Lower lobe of right lung (tissue), 2 donors: Measurements from ENCODE around the gene CAMKK2. TPM values are rescaled to one million over a fixed set of nuclear protein-coding genes. Genes with fewer than 3 reads are reported as not detected.
"Not testable (repeated sequence)": the region's sequence is repeated elsewhere in the genome, so short reads cannot be mapped to it uniquely, and the experiment has no call there.

Experiments used
- ATAC-seq, 2 donors: fragments of 200-7000 bp; cut with Tn5 transposase; one replicate each; pipeline ENCODE4 v1.9.1; 2020 to 2022; ENCODE audit warnings: mild to moderate bottlenecking in 2 of 2, moderate library complexity in 2 of 2
- DNase-seq: peaks from one replicate; pipeline ENCODE4 v3.0.0-alpha.2; 2020
- H3K27ac ChIP-seq: fragments of 200-600 bp; one replicate; pipeline ENCODE4 v1.8.0; 2022
- H3K27me3 ChIP-seq: fragments of 200-600 bp; one replicate; pipeline ENCODE4 v1.8.0; 2022; ENCODE audit warnings: low read depth
- H3K36me3 ChIP-seq: fragments of 200-600 bp; one replicate; pipeline ENCODE4 v1.8.0; 2022; ENCODE audit warnings: mild to moderate bottlenecking
- H3K4me1 ChIP-seq: fragments of 200-600 bp; one replicate; pipeline ENCODE4 v1.8.0; 2022
- H3K4me3 ChIP-seq: fragments of 200-600 bp; one replicate; pipeline ENCODE4 v1.8.0; 2022; ENCODE audit warnings: mild to moderate bottlenecking
- H3K9me3 ChIP-seq: fragments of 200-600 bp; one replicate; pipeline ENCODE4 v1.8.0; 2022
- intact Hi-C: fragments of 100-400 bp; cut with DNase I; formaldehyde crosslinking; loops from one replicate; pipeline ENCODE4 v1.11.0; 2022
- total RNA-seq: library from RNA; stranded (reverse); fragmentation: NEBNext Ultra II Directional; extraction: Animal tissue kit (Norgen Biotek cat#: 25700); gene quantifications from one replicate; pipeline ENCODE4 v1.2.1, GENCODE V29; 2021
- TF ChIP-seq, protein P1 (sequence below): fragments of 200-600 bp; IDR thresholded peaks from one replicate; pipeline ENCODE4 v1.8.0; 2022; ENCODE audit warnings: antibody characterized with exemption, mild to moderate bottlenecking
- donor health status: DM: no; HTN: yes; CAD: no; lungs with severe emphysema.

CAMKK2 gene
- total RNA-seq, 1 donor from 2014 or later: 40.4 TPM

DNA sequence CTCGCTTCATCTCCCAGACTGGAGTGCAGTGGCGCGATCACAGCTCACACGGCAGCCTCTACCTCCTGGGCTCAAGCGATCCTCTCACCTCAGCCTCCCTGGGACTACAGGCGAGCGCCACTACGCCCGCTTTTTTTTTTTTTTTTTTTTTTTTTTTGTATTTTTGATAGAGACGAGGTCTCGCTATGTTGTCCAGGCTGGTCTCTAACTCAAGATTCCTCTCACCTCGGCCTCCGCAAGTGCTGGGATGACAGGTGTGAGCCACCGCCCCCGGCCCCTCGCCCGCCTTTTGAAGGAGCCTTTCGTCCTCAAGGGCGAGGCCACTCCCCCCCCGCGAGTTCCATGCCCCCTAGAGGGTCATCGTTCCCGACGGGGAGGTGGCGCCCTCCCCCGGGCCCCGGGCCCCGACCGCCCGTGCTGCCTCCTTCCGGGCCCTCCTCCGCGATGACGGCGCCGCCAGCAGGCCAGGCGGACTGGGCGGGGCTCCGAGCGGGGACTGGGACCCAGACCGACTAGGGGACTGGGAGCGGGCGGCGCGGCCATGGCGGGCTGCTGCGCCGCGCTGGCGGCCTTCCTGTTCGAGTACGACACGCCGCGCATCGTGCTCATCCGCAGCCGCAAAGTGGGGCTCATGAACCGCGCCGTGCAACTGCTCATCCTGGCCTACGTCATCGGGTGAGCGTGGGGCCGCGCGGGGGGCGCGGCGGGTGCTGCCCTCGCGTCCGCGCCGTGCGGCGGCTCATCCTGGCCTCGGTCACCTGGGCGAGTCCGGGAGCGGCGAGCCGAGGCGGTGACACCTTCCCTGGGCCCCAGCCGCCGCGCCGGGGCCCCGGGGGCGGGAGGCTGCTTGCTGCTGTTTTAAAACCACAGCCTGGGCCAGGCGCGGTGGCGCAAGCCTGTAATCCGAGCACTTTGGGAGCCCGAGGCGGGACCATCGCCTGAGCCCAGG lies 86.6 kb downstream of the CAMKK2 start, which contains the start of gene P2RX4:
Gene P2RX4, plus strand, starts transcription at position 506 of the 949 bp plus-strand sequence. Its CDS starts 36 bp downstream, at position 542.
- H3K4me3 ChIP-seq: peak within 1 kb of the TSS; percentile 79
- intact Hi-C loops: no loop called here
- ATAC-seq (peak; percentile 96), DNase-seq (peak; percentile 92)
- peaks cover 5% of the 10 kb centered on the region for H3K36me3 ChIP-seq
- H3K27me3 ChIP-seq: no peaks in the 10 kb centered on the region
- no peaks in the 10 kb centered on the region for H3K9me3 ChIP-seq
- peak within 1 kb of the TSS; percentile 95 for H3K27ac ChIP-seq
- TF ChIP-seq, protein P1, sequence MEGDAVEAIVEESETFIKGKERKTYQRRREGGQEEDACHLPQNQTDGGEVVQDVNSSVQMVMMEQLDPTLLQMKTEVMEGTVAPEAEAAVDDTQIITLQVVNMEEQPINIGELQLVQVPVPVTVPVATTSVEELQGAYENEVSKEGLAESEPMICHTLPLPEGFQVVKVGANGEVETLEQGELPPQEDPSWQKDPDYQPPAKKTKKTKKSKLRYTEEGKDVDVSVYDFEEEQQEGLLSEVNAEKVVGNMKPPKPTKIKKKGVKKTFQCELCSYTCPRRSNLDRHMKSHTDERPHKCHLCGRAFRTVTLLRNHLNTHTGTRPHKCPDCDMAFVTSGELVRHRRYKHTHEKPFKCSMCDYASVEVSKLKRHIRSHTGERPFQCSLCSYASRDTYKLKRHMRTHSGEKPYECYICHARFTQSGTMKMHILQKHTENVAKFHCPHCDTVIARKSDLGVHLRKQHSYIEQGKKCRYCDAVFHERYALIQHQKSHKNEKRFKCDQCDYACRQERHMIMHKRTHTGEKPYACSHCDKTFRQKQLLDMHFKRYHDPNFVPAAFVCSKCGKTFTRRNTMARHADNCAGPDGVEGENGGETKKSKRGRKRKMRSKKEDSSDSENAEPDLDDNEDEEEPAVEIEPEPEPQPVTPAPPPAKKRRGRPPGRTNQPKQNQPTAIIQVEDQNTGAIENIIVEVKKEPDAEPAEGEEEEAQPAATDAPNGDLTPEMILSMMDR: peak; percentile 41
- peaks cover 31% of the 10 kb centered on the region for H3K4me1 ChIP-seq

DNA sequence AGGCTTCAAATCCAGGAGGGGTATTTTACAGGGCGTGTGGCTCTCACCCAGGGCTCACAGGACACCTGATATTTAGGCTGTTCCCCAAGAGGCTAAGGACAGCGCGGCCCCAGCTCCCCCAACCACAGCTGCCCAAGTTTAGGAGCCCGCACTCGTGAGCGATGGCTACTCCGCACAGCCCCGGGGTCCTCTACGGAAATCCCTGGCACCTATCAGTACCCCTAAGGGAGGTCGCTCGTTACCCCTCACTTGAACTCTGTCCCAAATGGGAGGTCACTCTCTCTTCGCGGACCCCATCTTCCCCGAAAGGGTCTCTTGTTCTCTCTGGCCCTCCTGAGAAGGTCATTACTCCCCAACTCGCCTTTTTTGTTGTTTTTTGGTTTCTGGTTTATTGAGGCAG lies 87.3 kb downstream of the CAMKK2 start:
- DNase-seq (no peak), ATAC-seq (no peak)
- peak overlapping the region; percentile 79 for H3K4me3 ChIP-seq
- H3K4me1 ChIP-seq: peaks cover 24% of the 10 kb centered on the region
- H3K9me3 ChIP-seq: no peaks in the 10 kb centered on the region
- TF ChIP-seq, protein P1: no peak
- H3K36me3 ChIP-seq: peaks cover 5% of the 10 kb centered on the region
- H3K27ac ChIP-seq: peak overlapping the region; percentile 95
- H3K27me3 ChIP-seq: no peaks in the 10 kb centered on the region
- intact Hi-C loops: no loop called here

DNA sequence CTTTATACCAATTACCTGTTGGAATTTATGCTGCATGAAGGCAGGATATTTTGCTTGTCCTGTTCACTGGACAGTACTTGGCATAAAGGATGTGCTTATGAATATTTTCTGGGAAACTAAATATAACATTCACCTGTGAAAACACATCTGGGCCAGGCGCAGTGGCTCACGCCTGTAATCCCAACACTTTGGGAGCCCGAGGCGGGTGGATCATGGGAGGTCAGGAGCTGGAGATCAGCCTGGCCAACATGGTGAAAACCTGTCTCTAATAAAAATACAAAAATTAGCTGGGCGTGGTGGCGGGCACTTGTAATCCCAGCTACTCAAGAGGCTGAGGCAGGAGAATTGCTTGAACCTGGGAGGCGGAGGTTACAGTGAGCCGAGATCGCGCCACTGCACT lies 87.9 kb downstream of the CAMKK2 start:
- intact Hi-C loops, H3K27me3 ChIP-seq, H3K4me3 ChIP-seq, ATAC-seq, DNase-seq, H3K36me3 ChIP-seq, H3K9me3 ChIP-seq, H3K27ac ChIP-seq: not testable (repeated sequence)
- H3K4me1 ChIP-seq: peaks cover 19% of the 10 kb centered on the region

DNA sequence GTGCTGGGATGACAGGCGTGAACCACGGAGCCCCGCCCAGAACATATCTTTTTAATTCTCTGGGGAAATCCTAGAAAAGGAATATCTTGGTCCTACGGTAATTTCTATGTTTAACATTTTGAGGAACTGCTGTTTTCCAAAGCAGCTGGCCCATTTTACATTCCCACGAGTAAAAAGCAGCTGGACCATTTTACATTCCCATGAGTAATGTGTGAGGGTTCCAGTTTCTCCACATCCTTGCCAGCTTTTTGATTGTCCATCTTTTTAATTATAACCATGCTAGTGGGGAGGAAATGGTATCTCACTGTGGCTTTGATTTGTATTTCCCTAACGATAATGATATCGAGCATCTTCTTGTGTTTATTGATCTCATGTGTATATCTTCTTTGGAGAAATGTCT lies 91.0 kb downstream of the CAMKK2 start:
- Histone ChIP-seq H3K4me1 (peaks cover under 1% of the 10 kb centered on the region), H3K27ac (no peak overlapping the region), H3K9me3 (no peaks in the 10 kb centered on the region), H3K36me3 (no peaks in the 10 kb centered on the region), H3K27me3 (no peaks in the 10 kb centered on the region), H3K4me3 (no peak overlapping the region)
- TF ChIP-seq, protein P1: no peak
- ATAC-seq: no peak
- intact Hi-C loops: no loop called here
- DNase-seq: no peak

- TF ChIP-seq, protein P1: no peak
- Histone ChIP-seq H3K9me3 (no peaks in the 10 kb centered on the region), H3K4me3 (no peak overlapping the region), H3K4me1 (no peaks in the 10 kb centered on the region), H3K27me3 (no peaks in the 10 kb centered on the region), H3K27ac (no peak overlapping the region), H3K36me3 (no peaks in the 10 kb centered on the region)
- no peak for ATAC-seq
- intact Hi-C loops: no loop called here
- no peak for DNase-seq
These were observed 93.0 kb downstream of the CAMKK2 start for GRCh38 chr12:121203482-121203881.
